Psoas muscle (tissue), 8 donors: ENCODE results near the gene SNAI1. TPM values are rescaled to one million over a fixed set of nuclear protein-coding genes. Genes with fewer than 3 reads are reported as not detected.

Experiments
- ATAC-seq, 4 donors: fragments of 200-7000 bp; cut with Tn5 transposase; one replicate each; pipeline ENCODE4 v1.9.1; 2020; ENCODE audit warnings: moderate library complexity in 3 of 4, mild to moderate bottlenecking in 2 of 4
- DNase-seq, 2 donors: peaks; one replicate each; pipeline ENCODE4 v3.0.0-alpha.2; 2020
- H3K27ac ChIP-seq: fragments of 200-600 bp; one replicate; pipeline ENCODE4 v1.8.0; 2022
- H3K27me3 ChIP-seq, 3 donors: fragments of 200-600 bp in 1 of 3; one replicate each; pipeline versions ENCODE4 v1.6.1 to v1.8.0; 2013 to 2022; ENCODE audit warnings: low read length in 2 of 3, mild to moderate bottlenecking in 2 of 3, moderate library complexity in 1 of 3; ENCODE audit not compliant: insufficient read depth in 3 of 3
- H3K36me3 ChIP-seq, 2 donors: fragments of 200-600 bp in 1 of 2; one replicate each; pipeline versions ENCODE4 v1.6.1 to v1.8.0; 2013 to 2022; ENCODE audit warnings: low read depth in 1 of 2, mild to moderate bottlenecking in 1 of 2, moderate library complexity in 1 of 2; ENCODE audit not compliant: insufficient read depth in 1 of 2
- H3K4me1 ChIP-seq: fragments of 200-600 bp; one replicate; pipeline ENCODE4 v1.8.0; 2022
- H3K4me3 ChIP-seq: fragments of 200-600 bp; one replicate; pipeline ENCODE4 v1.8.0; 2022; ENCODE audit warnings: mild to moderate bottlenecking
- H3K9me3 ChIP-seq: fragments of 200-600 bp; one replicate; pipeline ENCODE4 v1.8.0; 2022
- CTCF ChIP-seq: fragments of 200-600 bp; IDR thresholded peaks from one replicate; pipeline ENCODE4 v1.8.0; 2022; ENCODE audit warnings: antibody characterized with exemption
- whole genome bisulfite sequencing, 3 donors: extraction: QIAGEN DNeasy Blood & Tissue Kit; methylation state at CpG; one replicate each; pipeline versions ENCODE4 v1.1.6 to v1.1.7; 2013; 5-methylcytosine and 5-hydroxymethylcytosine counted together
- intact Hi-C, 2 donors: fragments of 100-400 bp; cut with DNase I; formaldehyde crosslinking; loops; one replicate each; pipeline versions ENCODE4 v1.11.0 to v1.14.2; 2022
- polyA plus RNA-seq, 3 donors: library from polyadenylated mRNA; stranded (reverse); fragments of 200-250 nt; gene quantifications; one replicate each; pipeline ENCODE4 v1.2.3, GENCODE V29; 2013
- total RNA-seq, 4 donors: library from RNA; stranded (reverse); fragmentation: NEBNext Ultra II Directional in 2 of 4; extraction: Animal tissue kit (Norgen Biotek cat#: 25700) in 2 of 4; gene quantifications; one replicate each; pipeline versions ENCODE4 v1.2.1 to v1.2.4, GENCODE V29; 2021 to 2023
- donor health status: healthy with polysubstance abuse.
- donor health status: DM: no; HTN: no; CAD: no; lungs with moderate emphysema.
- donor health status: Bipolar disorder and iron deficiency.
- donor health status: healthy.
- donor health status: DM: yes; HTN: yes; CAD: no.
- donor health status: DM: no; HTN: no; CAD: no.
- donor health status: DM: no; HTN: no; CAD: no.
- donor health status: DM: yes; HTN: yes; CAD: no.

The SNAI1 gene
- total and polyA plus RNA-seq, 7 donors, result 0.49 to 4.6 (median 1.1) TPM

GRCh38 chr20:49938173-49939163, 44.3 kb upstream of the SNAI1 start:
- Histone ChIP-seq H3K27ac (peak overlapping the region; percentile 99), H3K36me3 (peaks cover 6 to 51% of the 10 kb centered on the region in 2 donors), H3K9me3 (no peaks in the 10 kb centered on the region), H3K4me1 (peaks cover 57% of the 10 kb centered on the region), H3K27me3 (no peaks in the 10 kb centered on the region), H3K4me3 (peak overlapping the region; percentile 94)
- DNase-seq (peak; percentile 60 to 72), ATAC-seq (no peak)
- WGBS, 3 donors, result 37 to 42% (median 41%) methylated on average over 12 of the region's 12 CpGs
- intact Hi-C loops, result no loop called here
- no peak for TF ChIP-seq CTCF

- H3K36me3 ChIP-seq, result peaks cover 11 to 79% of the 10 kb centered on the region in 2 donors
- no peaks in the 10 kb centered on the region for H3K9me3 ChIP-seq
- ATAC-seq, result no peak
- H3K4me3 ChIP-seq, result peak overlapping the region; percentile 1
- no peak for DNase-seq
- WGBS, 3 donors, result 86 to 94% (median 89%) methylated on average over 15 of the region's 15 CpGs
- no peak for TF ChIP-seq CTCF
- intact Hi-C loops, result no loop called here
- no peak overlapping the region for H3K27ac ChIP-seq
- H3K4me1 ChIP-seq, result peaks cover 63% of the 10 kb centered on the region
- no peaks in the 10 kb centered on the region for H3K27me3 ChIP-seq
Measured at GRCh38 chr20:49941456-49941855, 41.3 kb upstream of the SNAI1 start.

- H3K27me3 ChIP-seq, result no peaks in the 10 kb centered on the region
- H3K9me3 ChIP-seq, result no peaks in the 10 kb centered on the region
- H3K27ac ChIP-seq, result no peak overlapping the region
- intact Hi-C loops, result no loop called here
- no peak overlapping the region for H3K4me3 ChIP-seq
- TF ChIP-seq CTCF, result no peak
- DNase-seq (no peak), ATAC-seq (no peak)
- 57 to 77% (median 64%) methylated on average over 3 of the region's 3 CpGs for WGBS, 3 donors
- H3K4me1 ChIP-seq, result peaks cover 63% of the 10 kb centered on the region
- peaks cover 11 to 88% of the 10 kb centered on the region in 2 donors for H3K36me3 ChIP-seq
Measured at GRCh38 chr20:49942303-49942702, 40.5 kb upstream of the SNAI1 start.

- 90 to 98% (median 91%) methylated on average over 3 of the region's 3 CpGs for WGBS, 3 donors
- intact Hi-C loops, result no loop called here
- ATAC-seq (no peak), DNase-seq (no peak)
- peaks cover 57% of the 10 kb centered on the region for H3K4me1 ChIP-seq
- no peak for TF ChIP-seq CTCF
- no peaks in the 10 kb centered on the region for H3K27me3 ChIP-seq
- peaks cover 11 to 92% of the 10 kb centered on the region in 2 donors for H3K36me3 ChIP-seq
- H3K9me3 ChIP-seq, result no peaks in the 10 kb centered on the region
- no peak overlapping the region for H3K27ac ChIP-seq
- H3K4me3 ChIP-seq, result no peak overlapping the region
Measured at GRCh38 chr20:49942942-49943341, 39.8 kb upstream of the SNAI1 start.
